ENCODE results near the gene YTHDF1.

YTHDF1 gene

GRCh38 chr20:63246490-63247288 is 30.8 kb upstream of the YTHDF1 start:
- Histone ChIP-seq H3K4me3 (ENCODE audit: severe bottlenecking) (no peak overlapping the region), H3K4me1 (ENCODE audit: insufficient read depth, poor library complexity, severe bottlenecking) (no peaks in the 10 kb centered on the region), H3K27me3 (ENCODE audit: insufficient read depth, poor library complexity, severe bottlenecking) (peaks cover 76% of the 10 kb centered on the region), H3K9me3 (ENCODE audit: severe bottlenecking) (no peaks in the 10 kb centered on the region), H3K27ac (ENCODE audit: poor library complexity, severe bottlenecking) (no peak overlapping the region), H3K36me3 (ENCODE audit: low read depth) (no peaks in the 10 kb centered on the region)
- DNase-seq (ENCODE audit: low spot score) = no peak
- no peak for TF ChIP-seq CTCF (IDR thresholded peaks at IDR 0.05; ENCODE audit: poor library complexity, severe bottlenecking)
- ATAC-seq (ENCODE audit: low read depth) = peak; percentile 6; the same call in 2 of the 3 replicates

GRCh38 chr20:63244468-63244867 is 28.5 kb upstream of the YTHDF1 start:
- peaks cover 63% of the 10 kb centered on the region for H3K27me3 ChIP-seq (ENCODE audit: insufficient read depth, poor library complexity, severe bottlenecking)
- no peak for TF ChIP-seq CTCF (IDR thresholded peaks at IDR 0.05; ENCODE audit: poor library complexity, severe bottlenecking)

GRCh38 chr20:63243604-63244247 is 27.8 kb upstream of the YTHDF1 start:
- Histone ChIP-seq H3K9me3 (ENCODE audit: severe bottlenecking) (no peaks in the 10 kb centered on the region), H3K36me3 (ENCODE audit: low read depth) (no peaks in the 10 kb centered on the region), H3K4me1 (ENCODE audit: insufficient read depth, poor library complexity, severe bottlenecking) (no peaks in the 10 kb centered on the region), H3K27ac (ENCODE audit: poor library complexity, severe bottlenecking) (no peak overlapping the region), H3K4me3 (ENCODE audit: severe bottlenecking) (no peak overlapping the region), H3K27me3 (ENCODE audit: insufficient read depth, poor library complexity, severe bottlenecking) (peaks cover 56% of the 10 kb centered on the region)
- no peak for TF ChIP-seq CTCF (IDR thresholded peaks at IDR 0.05; ENCODE audit: poor library complexity, severe bottlenecking)
- no peak for DNase-seq (ENCODE audit: low spot score)
- ATAC-seq (ENCODE audit: low read depth) = no peak

More at GRCh38 chr20:63244468-63244867, 28.5 kb upstream of the YTHDF1 start:
- Histone ChIP-seq H3K4me1 (ENCODE audit: insufficient read depth, poor library complexity, severe bottlenecking) (no peaks in the 10 kb centered on the region), H3K36me3 (ENCODE audit: low read depth) (no peaks in the 10 kb centered on the region), H3K9me3 (ENCODE audit: severe bottlenecking) (no peaks in the 10 kb centered on the region), H3K4me3 (ENCODE audit: severe bottlenecking) (no peak overlapping the region), H3K27ac (ENCODE audit: poor library complexity, severe bottlenecking) (no peak overlapping the region)
- ATAC-seq (ENCODE audit: low read depth) (no peak), DNase-seq (ENCODE audit: low spot score) (no peak)

- H3K4me1 ChIP-seq (ENCODE audit: insufficient read depth, poor library complexity, severe bottlenecking) = no peaks in the 10 kb centered on the region
- H3K27me3 ChIP-seq (ENCODE audit: insufficient read depth, poor library complexity, severe bottlenecking) = peaks cover 46% of the 10 kb centered on the region
- H3K27ac ChIP-seq (ENCODE audit: poor library complexity, severe bottlenecking) = no peak overlapping the region
- ATAC-seq (ENCODE audit: low read depth) (no peak), DNase-seq (ENCODE audit: low spot score) (no peak)
- no peaks in the 10 kb centered on the region for H3K9me3 ChIP-seq (ENCODE audit: severe bottlenecking)
- no peak for TF ChIP-seq CTCF (IDR thresholded peaks at IDR 0.05; ENCODE audit: poor library complexity, severe bottlenecking)
- no peak overlapping the region for H3K4me3 ChIP-seq (ENCODE audit: severe bottlenecking)
- H3K36me3 ChIP-seq (ENCODE audit: low read depth) = no peaks in the 10 kb centered on the region
Measured at GRCh38 chr20:63242736-63243135, 26.8 kb upstream of the YTHDF1 start.

GRCh38 chr20:63241272-63241671 is 25.3 kb upstream of the YTHDF1 start:
- ATAC-seq (ENCODE audit: low read depth) (no peak), DNase-seq (ENCODE audit: low spot score) (no peak)
- no peak for TF ChIP-seq CTCF (IDR thresholded peaks at IDR 0.05; ENCODE audit: poor library complexity, severe bottlenecking)
- Histone ChIP-seq H3K4me3 (ENCODE audit: severe bottlenecking) (no peak overlapping the region), H3K27ac (ENCODE audit: poor library complexity, severe bottlenecking) (no peak overlapping the region), H3K27me3 (ENCODE audit: insufficient read depth, poor library complexity, severe bottlenecking) (peaks cover 31% of the 10 kb centered on the region), H3K9me3 (ENCODE audit: severe bottlenecking) (no peaks in the 10 kb centered on the region), H3K36me3 (ENCODE audit: low read depth) (no peaks in the 10 kb centered on the region), H3K4me1 (ENCODE audit: insufficient read depth, poor library complexity, severe bottlenecking) (no peaks in the 10 kb centered on the region)

Measured in RWPE2 (cell line).